IMR-90 (cell line): ENCODE data around the gene AFAP1L2. TPM values are rescaled to one million over a fixed set of nuclear protein-coding genes. Genes with fewer than 3 reads are reported as not detected.

Experiments used
- ATAC-seq: fragments of 200-7000 bp; cut with Tn5 transposase; 2 replicates; pipeline ENCODE4 v1.9.1; 2020; ENCODE audit warnings: low read depth, mild to moderate bottlenecking, moderate library complexity
- BruUV-seq: library from RNA; stranded (reverse); fragments of 400-500 nt; replicated peaks from 2 replicates; lab custom pipeline; 2021; lab: Mats Ljungman, UMichigan
- CTCF ChIA-PET: fragments of 300-600 bp; formaldehyde crosslinking; extraction: SDS; loops from one replicate; lab custom pipeline; 2021; ENCODE audit warnings: antibody characterized with exemption; lab: Yijun Ruan, JAX
- POLR2A ChIA-PET: fragments of 300-600 bp; sonication (Branson Sonifier 250); formaldehyde crosslinking; loops from one replicate; lab custom pipeline; 2022; ENCODE audit warnings: antibody characterized with exemption; ENCODE audit not compliant: unreplicated experiment; lab: Charles Lee
- DNase-seq: peaks from one replicate; pipeline ENCODE4 v3.0.0; 2013
- H2AFZ ChIP-seq: replicated peaks from 2 replicates; pipeline ENCODE3; 2013; ENCODE audit warnings: low read length, mild to moderate bottlenecking; ENCODE audit not compliant: poor library complexity
- H2AK5ac ChIP-seq: 2 replicates; pipeline ENCODE4 v1.6.1; 2013; ENCODE audit warnings: low read depth, low read length, inconsistent platforms
- H2AK9ac ChIP-seq: replicated peaks from 2 replicates; pipeline ENCODE3; 2013; ENCODE audit warnings: mild to moderate bottlenecking, low read depth, low read length, moderate library complexity; ENCODE audit not compliant: poor library complexity
- H2BK120ac ChIP-seq: 2 replicates; pipeline ENCODE4 v1.6.1; 2013; ENCODE audit warnings: low read depth, low read length, inconsistent platforms
- H2BK15ac ChIP-seq: 3 replicates; pipeline ENCODE4 v1.6.1; 2013; ENCODE audit warnings: low read depth, low read length, inconsistent platforms
- H2BK20ac ChIP-seq: 2 replicates; pipeline ENCODE4 v1.6.1; 2013; ENCODE audit warnings: low read depth, mild to moderate bottlenecking, inconsistent platforms, low read length, moderate library complexity
- H2BK5ac ChIP-seq: 2 replicates; pipeline ENCODE4 v1.6.1; 2013; ENCODE audit warnings: mild to moderate bottlenecking, low read depth, low read length, inconsistent platforms; ENCODE audit not compliant: poor library complexity, severe bottlenecking
- H3K14ac ChIP-seq: replicated peaks from 2 replicates; pipeline ENCODE4 v1.6.1; 2013; ENCODE audit warnings: low read depth, low read length, inconsistent platforms
- H3K18ac ChIP-seq: 2 replicates; pipeline ENCODE4 v1.6.1; 2013; ENCODE audit warnings: low read depth, low read length, control low read depth
- H3K23ac ChIP-seq: 2 replicates; pipeline ENCODE4 v1.6.1; 2013; ENCODE audit warnings: low read depth, low read length, inconsistent platforms
- H3K27ac ChIP-seq: 2 replicates; pipeline ENCODE4 v1.5.1; 2013; ENCODE audit warnings: mild to moderate bottlenecking, control low read depth, low read length; ENCODE audit not compliant: insufficient read depth
- H3K27me3 ChIP-seq: 2 replicates; pipeline ENCODE4 v1.6.1; 2013; ENCODE audit warnings: low read length; ENCODE audit not compliant: control insufficient read depth, insufficient read depth
- H3K36me3 ChIP-seq: 2 replicates; pipeline ENCODE4 v1.6.1; 2013; ENCODE audit warnings: low read length, mixed read lengths; ENCODE audit not compliant: control insufficient read depth, insufficient read depth
- H3K4ac ChIP-seq: 2 replicates; pipeline ENCODE4 v1.6.1; 2013; ENCODE audit warnings: low read depth, low read length, inconsistent platforms
- H3K4me1 ChIP-seq: 2 replicates; pipeline ENCODE4 v1.6.1; 2013; ENCODE audit warnings: low read length, mixed read lengths; ENCODE audit not compliant: control insufficient read depth, insufficient read depth
- H3K4me2 ChIP-seq: 2 replicates; pipeline ENCODE4 v1.6.1; 2013; ENCODE audit warnings: low read depth, mild to moderate bottlenecking, control low read depth, low read length, moderate library complexity
- H3K4me3 ChIP-seq: 2 replicates; pipeline ENCODE4 v1.5.1; 2013; ENCODE audit warnings: low read depth, mild to moderate bottlenecking, control low read depth, low read length, moderate library complexity; ENCODE audit not compliant: insufficient read depth
- H3K56ac ChIP-seq: 2 replicates; pipeline ENCODE4 v1.6.1; 2013; ENCODE audit warnings: low read length, inconsistent platforms; ENCODE audit not compliant: insufficient read depth; ENCODE audit errors: extremely low read depth
- H3K79me1 ChIP-seq, 2 experiments: 2 replicates each; pipeline ENCODE4 v1.6.1; 2013; ENCODE audit warnings: low read length in 2 of 2, inconsistent platforms in 1 of 2, low read depth in 1 of 2
- H3K9ac ChIP-seq: 2 replicates; pipeline ENCODE4 v1.6.1; 2013; ENCODE audit warnings: low read depth, low read length, control low read depth
- H3K9me1 ChIP-seq: 2 replicates; pipeline ENCODE4 v1.6.1; 2013; ENCODE audit warnings: low read length, inconsistent platforms; ENCODE audit not compliant: insufficient read depth
- H3K9me3 ChIP-seq: 2 replicates; pipeline ENCODE4 v1.6.1; 2013; ENCODE audit warnings: low read length; ENCODE audit not compliant: control insufficient read depth, insufficient read depth
- H4K20me1 ChIP-seq: 2 replicates; pipeline ENCODE4 v1.6.1; 2013; ENCODE audit warnings: low read length, inconsistent platforms; ENCODE audit not compliant: insufficient read depth
- H4K5ac ChIP-seq: 2 replicates; pipeline ENCODE4 v1.6.1; 2013; ENCODE audit warnings: mild to moderate bottlenecking, low read depth, low read length, control low read depth
- H4K8ac ChIP-seq, 2 experiments: 2 replicates each; pipeline ENCODE4 v1.6.1; 2013; ENCODE audit warnings: low read depth in 2 of 2, low read length in 2 of 2, control low read depth in 1 of 2, inconsistent platforms in 1 of 2
- H4K91ac ChIP-seq: 2 replicates; pipeline ENCODE4 v1.6.1; 2013; ENCODE audit warnings: low read depth, low read length, inconsistent platforms; ENCODE audit not compliant: insufficient read depth
- BHLHE40 ChIP-seq: fragments of 150-350 bp; IDR thresholded peaks from 2 replicates; pipeline ENCODE4 v1.6.1; 2016; ENCODE audit warnings: mild to moderate bottlenecking, low read depth, low read length
- CEBPB ChIP-seq: IDR thresholded peaks from 2 replicates; pipeline ENCODE4 v1.6.1; 2012; ENCODE audit warnings: low read depth, low read length, improper control_type of control experiment
- FOS ChIP-seq: fragments of 150-350 bp; IDR thresholded peaks from 2 replicates; pipeline ENCODE4 v1.6.1; 2016; ENCODE audit warnings: low read depth, low read length
- MAFK ChIP-seq: IDR thresholded peaks from 2 replicates; pipeline ENCODE4 v1.6.1; 2012; ENCODE audit warnings: low read depth, low read length, improper control_type of control experiment
- MAZ ChIP-seq: IDR thresholded peaks from 2 replicates; pipeline ENCODE4 v1.6.1; 2012; ENCODE audit warnings: low read depth, mild to moderate bottlenecking, low read length, improper control_type of control experiment, moderate library complexity, borderline replicate concordance
- MXI1 ChIP-seq: IDR thresholded peaks from 2 replicates; pipeline ENCODE4 v1.6.1; 2012; ENCODE audit warnings: low read depth, mild to moderate bottlenecking, low read length, moderate library complexity, borderline replicate concordance
- NFE2L2 ChIP-seq: fragments of 150-350 bp; IDR thresholded peaks from 2 replicates; pipeline ENCODE4 v1.6.1; 2016; ENCODE audit warnings: low read depth, mild to moderate bottlenecking, low read length
- POLR2A ChIP-seq: IDR thresholded peaks from 2 replicates; pipeline ENCODE4 v1.6.1; 2012; ENCODE audit warnings: mild to moderate bottlenecking, low read depth, low read length
- RAD21 ChIP-seq: IDR thresholded peaks from 2 replicates; pipeline ENCODE4 v1.6.1; 2012; ENCODE audit warnings: low read length, improper control_type of control experiment
- RCOR1 ChIP-seq: IDR thresholded peaks from 2 replicates; pipeline ENCODE4 v1.6.1; 2012; ENCODE audit warnings: mild to moderate bottlenecking, low read length, improper control_type of control experiment; ENCODE audit not compliant: insufficient replicate concordance
- RFX5 ChIP-seq: IDR thresholded peaks from 2 replicates; pipeline ENCODE4 v1.8.0; 2012; ENCODE audit warnings: low read depth, mild to moderate bottlenecking, low read length, moderate library complexity
- SMC3 ChIP-seq: fragments of 150-350 bp; IDR thresholded peaks from 2 replicates; pipeline ENCODE4 v1.6.1; 2016; ENCODE audit warnings: low read depth, mild to moderate bottlenecking, antibody characterized with exemption, low read length, moderate library complexity
- WGBS, 2 experiments: methylation state at CpG; one replicate each; pipeline versions ENCODE4 v1.1.5 to v1.1.7; 2013; ENCODE audit warnings: missing lambda C conversion rate in 2 of 2; ENCODE audit not compliant: insufficient read length in 1 of 2; ENCODE audit errors: extremely low coverage in 2 of 2; 5-methylcytosine and 5-hydroxymethylcytosine counted together
- dilution Hi-C: fragments of 300-500 bp; cut with HindIII; formaldehyde crosslinking; loops from one replicate; pipeline ENCODE4 v1.14.3; 2018; ENCODE audit warnings: low sequenced_read_pairs; ENCODE audit not compliant: unreplicated experiment
- in situ Hi-C: fragments of 300-500 bp; cut with MboI; formaldehyde crosslinking; loops from 3 replicates; pipeline ENCODE4 v1.14.3; 2019; ENCODE audit warnings: low sequenced_read_pairs, inconsistent platforms, mixed read lengths
- intact Hi-C: fragments of 100-400 bp; cut with micrococcal nuclease; formaldehyde crosslinking; loops from 2 replicates; pipeline ENCODE4 v1.10.0; 2022
- polyA plus RNA-seq, 3 experiments: library from polyadenylated mRNA; depleted of rRNA; stranded (reverse); fragments of >200 nt; gene quantifications; 2 replicates each; pipeline ENCODE4 v1.2.3, GENCODE V29; 2012; ENCODE audit warnings: low replicate concordance in 1 of 3
- total RNA-seq: library from RNA; depleted of rRNA; stranded (reverse); fragments of >200 nt; gene quantifications from 2 replicates; pipeline ENCODE4 v1.2.3, GENCODE V29; 2012
- TF ChIP-seq, protein P1 (sequence below): fragments of 150-350 bp; IDR thresholded peaks from 2 replicates; pipeline ENCODE4 v1.6.1; 2017; ENCODE audit warnings: mild to moderate bottlenecking, antibody characterized with exemption, low read length, low read depth
- TF ChIP-seq, protein P2 (sequence below): fragments of 150-350 bp; IDR thresholded peaks from 2 replicates; pipeline ENCODE4 v1.6.1; 2016; ENCODE audit warnings: low read depth, mild to moderate bottlenecking, low read length, moderate library complexity, borderline replicate concordance
- TF ChIP-seq, protein P3 (sequence below): conservative IDR thresholded peaks from 2 replicates; pipeline ENCODE4 v1.5.1; 2012; ENCODE audit warnings: mild to moderate bottlenecking, low read depth, low read length, improper control_type of control experiment

Gene AFAP1L2
- total and polyA plus RNA-seq, 2 of the 4 experiments (the other 2 are of a cell fraction) = under 0.01 to 0.10 TPM

DNA sequence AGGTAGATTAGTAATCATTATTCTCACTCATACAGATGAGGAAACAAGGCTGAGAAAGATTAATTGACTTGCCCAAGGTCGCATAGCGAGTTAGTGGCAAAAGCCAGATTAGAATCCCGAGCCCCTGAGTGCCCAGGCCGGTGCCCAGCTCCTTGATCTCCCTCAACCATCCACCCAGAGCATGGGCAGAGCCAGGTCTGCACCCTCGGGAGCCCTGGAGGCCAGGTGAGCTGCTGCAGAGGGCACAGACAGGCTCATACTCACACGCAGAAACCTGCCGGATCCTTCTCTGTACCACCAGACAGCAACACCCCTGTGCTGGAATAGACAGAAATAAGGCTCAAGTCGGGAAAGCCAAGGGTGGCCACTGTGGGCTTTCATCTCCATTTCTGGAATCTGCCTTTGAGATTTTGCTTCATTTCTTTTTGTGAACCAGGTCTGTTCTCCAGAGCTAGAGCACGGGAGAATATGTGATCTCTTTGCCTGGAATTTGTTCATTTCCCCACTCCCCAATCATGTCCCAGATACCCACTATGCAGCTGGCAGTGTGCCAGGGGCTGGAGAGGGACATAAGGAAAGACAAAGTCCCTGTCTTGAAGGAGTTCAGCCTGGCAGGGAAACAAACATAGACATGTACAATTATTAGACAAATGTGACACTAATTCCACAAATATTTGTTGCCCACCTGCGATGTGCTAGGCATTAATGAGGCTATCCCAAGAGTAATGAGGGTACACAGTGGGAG, 5.5 kb downstream of the AFAP1L2 start:
- in situ Hi-C loops = no loop called here

More for the DNA sequence above, 5.5 kb downstream of the AFAP1L2 start:
- H2BK120ac ChIP-seq = no peak overlapping the region
- H3K36me3 ChIP-seq = no peaks in the 10 kb centered on the region
- H3K9me1 ChIP-seq = no peaks in the 10 kb centered on the region
- DNase-seq = no peak
- no peak overlapping the region for H3K4ac ChIP-seq
- H3K56ac ChIP-seq = no peak overlapping the region
- intact Hi-C loops = no loop called here
- no peak overlapping the region for H3K23ac ChIP-seq
- no peak overlapping the region for H3K9ac ChIP-seq
- POLR2A ChIA-PET = no interaction called here
- no peak overlapping the region for H3K18ac ChIP-seq
- H3K4me3 ChIP-seq = no peak overlapping the region
- H4K20me1 ChIP-seq = no peaks in the 10 kb centered on the region
- H3K27me3 ChIP-seq = peaks cover 56% of the 10 kb centered on the region
- H4K91ac ChIP-seq = no peak overlapping the region
- H2BK20ac ChIP-seq = no peak overlapping the region
- no peak overlapping the region for H4K8ac ChIP-seq
- TF ChIP-seq BHLHE40 (no peak), MAZ (no peak), CEBPB (no peak), MXI1 (no peak), RCOR1 (no peak), NFE2L2 (no peak), MAFK (no peak), FOS (no peak), RAD21 (no peak), RFX5 (no peak), POLR2A (no peak), SMC3 (no peak)
- TF ChIP-seq, protein P1, sequence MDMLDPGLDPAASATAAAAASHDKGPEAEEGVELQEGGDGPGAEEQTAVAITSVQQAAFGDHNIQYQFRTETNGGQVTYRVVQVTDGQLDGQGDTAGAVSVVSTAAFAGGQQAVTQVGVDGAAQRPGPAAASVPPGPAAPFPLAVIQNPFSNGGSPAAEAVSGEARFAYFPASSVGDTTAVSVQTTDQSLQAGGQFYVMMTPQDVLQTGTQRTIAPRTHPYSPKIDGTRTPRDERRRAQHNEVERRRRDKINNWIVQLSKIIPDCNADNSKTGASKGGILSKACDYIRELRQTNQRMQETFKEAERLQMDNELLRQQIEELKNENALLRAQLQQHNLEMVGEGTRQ = no peak
- TF ChIP-seq, protein P2, sequence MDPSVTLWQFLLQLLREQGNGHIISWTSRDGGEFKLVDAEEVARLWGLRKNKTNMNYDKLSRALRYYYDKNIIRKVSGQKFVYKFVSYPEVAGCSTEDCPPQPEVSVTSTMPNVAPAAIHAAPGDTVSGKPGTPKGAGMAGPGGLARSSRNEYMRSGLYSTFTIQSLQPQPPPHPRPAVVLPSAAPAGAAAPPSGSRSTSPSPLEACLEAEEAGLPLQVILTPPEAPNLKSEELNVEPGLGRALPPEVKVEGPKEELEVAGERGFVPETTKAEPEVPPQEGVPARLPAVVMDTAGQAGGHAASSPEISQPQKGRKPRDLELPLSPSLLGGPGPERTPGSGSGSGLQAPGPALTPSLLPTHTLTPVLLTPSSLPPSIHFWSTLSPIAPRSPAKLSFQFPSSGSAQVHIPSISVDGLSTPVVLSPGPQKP = no peak
- TF ChIP-seq, protein P3, sequence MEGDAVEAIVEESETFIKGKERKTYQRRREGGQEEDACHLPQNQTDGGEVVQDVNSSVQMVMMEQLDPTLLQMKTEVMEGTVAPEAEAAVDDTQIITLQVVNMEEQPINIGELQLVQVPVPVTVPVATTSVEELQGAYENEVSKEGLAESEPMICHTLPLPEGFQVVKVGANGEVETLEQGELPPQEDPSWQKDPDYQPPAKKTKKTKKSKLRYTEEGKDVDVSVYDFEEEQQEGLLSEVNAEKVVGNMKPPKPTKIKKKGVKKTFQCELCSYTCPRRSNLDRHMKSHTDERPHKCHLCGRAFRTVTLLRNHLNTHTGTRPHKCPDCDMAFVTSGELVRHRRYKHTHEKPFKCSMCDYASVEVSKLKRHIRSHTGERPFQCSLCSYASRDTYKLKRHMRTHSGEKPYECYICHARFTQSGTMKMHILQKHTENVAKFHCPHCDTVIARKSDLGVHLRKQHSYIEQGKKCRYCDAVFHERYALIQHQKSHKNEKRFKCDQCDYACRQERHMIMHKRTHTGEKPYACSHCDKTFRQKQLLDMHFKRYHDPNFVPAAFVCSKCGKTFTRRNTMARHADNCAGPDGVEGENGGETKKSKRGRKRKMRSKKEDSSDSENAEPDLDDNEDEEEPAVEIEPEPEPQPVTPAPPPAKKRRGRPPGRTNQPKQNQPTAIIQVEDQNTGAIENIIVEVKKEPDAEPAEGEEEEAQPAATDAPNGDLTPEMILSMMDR = no peak
- H2BK5ac ChIP-seq = no peak overlapping the region
- CTCF ChIA-PET = interaction anchor here (1.4 kb wide), 1 partner anchor 94 kb away, joined by 4 read pairs; no protein-coding TSS in a partner anchor
- H2AFZ ChIP-seq = no peak overlapping the region
- no peak for ATAC-seq
- no TSS peak for BruUV-seq
- H3K14ac ChIP-seq = no peak overlapping the region
- WGBS, 2 experiments = no CpG with 5 or more reads among the region's 10 CpGs
- H3K79me1 ChIP-seq = no peaks in the 10 kb centered on the region
- no peaks in the 10 kb centered on the region for H3K9me3 ChIP-seq
- H2BK15ac ChIP-seq = no peak overlapping the region
- no peak overlapping the region for H2AK5ac ChIP-seq
- no peak overlapping the region for H4K5ac ChIP-seq
- H3K4me2 ChIP-seq = no peak overlapping the region
- no peaks in the 10 kb centered on the region; the same call in 1 of the 2 replicates for H3K4me1 ChIP-seq
- no peak overlapping the region for H3K27ac ChIP-seq
- dilution Hi-C loops = no loop called here
- H2AK9ac ChIP-seq = no peak overlapping the region
